BLaER1 treated with 17β-estradiol and CSF1 and Interleukin-3, amounts not matched to agents 10 nM and 100 nM (cell line): ENCODE measurements around the gene TUBA4B.

Experiments
- H3K27ac ChIP-seq, 11 experiments: shearing (Covaris generic); formaldehyde crosslinking; 2 replicates each; pipeline ENCODE4 v1.8.1; 2022
- H3K27me3 ChIP-seq, 11 experiments: shearing (Covaris generic); formaldehyde crosslinking; 2 replicates each; pipeline ENCODE4 v1.8.1; 2022
- H3K36me3 ChIP-seq, 11 experiments: shearing (Covaris generic); formaldehyde crosslinking; 2 replicates each; pipeline ENCODE4 v1.8.1; 2022
- H3K4me1 ChIP-seq, 10 experiments: shearing (Covaris generic); formaldehyde crosslinking; 2 replicates each; pipeline ENCODE4 v1.8.1; 2022
- H3K4me2 ChIP-seq, 11 experiments: shearing (Covaris generic); formaldehyde crosslinking; 2 replicates each; pipeline ENCODE4 v1.8.1; 2022
- H3K4me3 ChIP-seq, 10 experiments: shearing (Covaris generic); formaldehyde crosslinking; 2 replicates each; pipeline ENCODE4 v1.8.1; 2022
- H3K9ac ChIP-seq, 11 experiments: shearing (Covaris generic); formaldehyde crosslinking; 2 replicates each; pipeline ENCODE4 v1.8.1; 2022
- H3K9me3 ChIP-seq, 11 experiments: shearing (Covaris generic); formaldehyde crosslinking; replicated peaks in 1 of 11; 2 replicates each; pipeline ENCODE4 v1.8.1; 2022
- H4K20me1 ChIP-seq, 11 experiments: shearing (Covaris generic); formaldehyde crosslinking; 2 replicates each; pipeline ENCODE4 v1.8.1; 2022
- Cebpa-rat ChIP-seq, 11 experiments: shearing (Covaris generic); IDR thresholded peaks; 2 replicates each; pipeline ENCODE4 v1.8.1; 2022

Gene TUBA4B

DNA sequence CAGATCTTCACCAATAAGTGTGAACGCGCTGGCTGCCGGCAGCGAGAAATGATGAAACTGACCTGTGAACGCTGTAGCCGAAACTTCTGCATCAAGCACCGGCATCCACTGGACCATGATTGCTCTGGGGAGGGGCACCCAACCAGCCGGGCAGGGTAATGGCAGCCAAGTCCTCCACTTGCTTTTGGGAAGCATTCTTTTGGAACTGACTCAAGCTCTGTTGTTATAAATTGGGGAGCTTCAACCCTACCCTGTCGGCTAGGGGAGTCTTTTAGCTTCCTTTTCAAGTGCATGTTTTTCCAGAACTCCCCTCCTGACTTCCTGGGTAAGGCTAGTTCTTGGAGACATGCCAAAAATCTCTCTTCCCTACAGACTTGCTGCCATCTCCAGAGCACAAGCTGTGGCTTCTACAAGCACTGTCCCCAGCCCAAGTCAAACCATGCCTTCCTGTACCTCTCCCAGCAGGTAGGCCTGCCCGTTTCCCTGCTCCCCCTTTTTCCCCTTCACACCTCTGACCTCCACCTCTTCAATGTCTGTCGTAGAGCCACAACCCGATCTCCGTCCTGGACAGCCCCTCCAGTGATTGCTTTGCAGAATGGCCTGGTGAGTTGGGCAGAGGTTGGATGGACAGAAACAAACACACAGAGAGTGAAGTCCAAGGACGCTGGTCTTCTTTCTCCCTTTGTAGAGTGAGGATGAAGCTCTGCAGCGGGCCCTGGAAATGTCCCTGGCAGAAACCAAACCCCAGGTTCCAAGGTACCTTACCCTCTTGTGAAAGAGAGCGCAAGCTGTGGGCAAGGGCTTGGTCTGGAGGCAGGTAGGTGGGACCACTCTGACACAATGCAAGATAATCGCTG lies 44.9 kb upstream of the TUBA4B start:
- Histone ChIP-seq H3K9me3 (peaks cover 0 to 5% (median 0%) of the 10 kb centered on the region in 11 experiments; a peak in 2 of 22 replicates), H3K27me3 (no peaks in the 10 kb centered on the region), H3K36me3 (peaks cover 26 to 52% (median 44%) of the 10 kb centered on the region in 11 experiments), H3K27ac (peak overlapping the region in 4 of 11 experiments; percentile 43 to 80 (median 62); a peak in 2 of 22 replicates), H3K4me3 (peak overlapping the region in 6 of 10 experiments; percentile 59 to 74 (median 64); a peak in 8 of 20 replicates), H4K20me1 (peaks cover 0 to 28% (median 6%) of the 10 kb centered on the region in 11 experiments; a peak in 10 of 22 replicates), H3K4me2 (peak overlapping the region; percentile 86 to 97 (median 95)), H3K4me1 (peaks cover 40 to 51% (median 45%) of the 10 kb centered on the region in 10 experiments), H3K9ac (peak overlapping the region; percentile 74 to 84 (median 77); a peak in 19 of 22 replicates)
- TF ChIP-seq Cebpa-rat (IDR thresholded peaks at IDR 0.05): no peak

GRCh38 chr2:219209236-219210195 lies 43.5 kb upstream of the TUBA4B start:
- no peaks in the 10 kb centered on the region for H3K27me3 ChIP-seq
- H4K20me1 ChIP-seq: peaks cover 0 to 41% (median 6%) of the 10 kb centered on the region in 11 experiments; a peak in 11 of 22 replicates
- peak overlapping the region in 8 of 11 experiments; percentile 32 to 63 (median 51); a peak in 16 of 22 replicates for H3K27ac ChIP-seq
- TF ChIP-seq Cebpa-rat (IDR thresholded peaks at IDR 0.05): no peak
- H3K4me1 ChIP-seq: peaks cover 40 to 51% (median 45%) of the 10 kb centered on the region in 10 experiments
- peak overlapping the region; percentile 2 to 84 (median 48); a peak in 19 of 22 replicates for H3K9ac ChIP-seq
- peak overlapping the region; percentile 22 to 97 (median 48) for H3K4me2 ChIP-seq
- H3K9me3 ChIP-seq: peaks cover 0 to 2% (median 0%) of the 10 kb centered on the region in 11 experiments; a peak in 2 of 22 replicates
- H3K36me3 ChIP-seq: peaks cover 27 to 66% (median 58%) of the 10 kb centered on the region in 11 experiments
- H3K4me3 ChIP-seq: no peak overlapping the region

GRCh38 chr2:219210196-219210885 lies 42.7 kb upstream of the TUBA4B start:
- H3K36me3 ChIP-seq: peaks cover 31 to 74% (median 63%) of the 10 kb centered on the region in 11 experiments
- H3K27ac ChIP-seq: peak overlapping the region in 8 of 11 experiments; percentile 32 to 63 (median 51); a peak in 15 of 22 replicates
- peaks cover 40 to 51% (median 45%) of the 10 kb centered on the region in 10 experiments for H3K4me1 ChIP-seq
- no peak overlapping the region for H3K4me3 ChIP-seq
- TF ChIP-seq Cebpa-rat (IDR thresholded peaks at IDR 0.05): no peak
- H3K9me3 ChIP-seq: no peaks in the 10 kb centered on the region
- H3K9ac ChIP-seq: peak overlapping the region in 10 of 11 experiments; percentile 20 to 84 (median 50); a peak in 16 of 22 replicates
- no peaks in the 10 kb centered on the region for H3K27me3 ChIP-seq
- H4K20me1 ChIP-seq: peaks cover 0 to 46% (median 6%) of the 10 kb centered on the region in 11 experiments; a peak in 11 of 22 replicates
- H3K4me2 ChIP-seq: peak overlapping the region; percentile 22 to 97 (median 48)

DNA sequence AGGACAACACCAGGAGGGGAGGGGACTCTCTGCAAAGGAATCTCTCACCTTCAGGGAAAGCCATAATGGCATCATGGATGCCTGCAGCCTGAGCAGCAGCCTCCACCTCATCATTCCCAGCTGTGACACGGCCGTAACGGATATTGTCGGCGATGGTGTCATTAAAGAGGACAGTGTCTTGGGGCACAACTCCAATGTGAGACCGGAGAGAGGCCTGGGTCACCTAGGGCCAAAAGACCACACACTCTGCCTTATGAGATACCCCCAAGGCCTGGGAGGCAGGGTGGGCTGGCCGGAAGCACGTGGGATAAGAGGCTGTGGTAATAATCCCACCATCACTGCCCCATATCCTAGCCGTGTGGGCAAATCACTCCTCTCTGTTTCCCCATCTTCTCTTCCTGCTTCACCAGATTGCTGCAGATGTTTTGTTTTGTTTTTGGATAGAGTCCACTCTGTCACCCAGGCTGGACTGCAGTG lies 42.1 kb upstream of the TUBA4B start:
- Histone ChIP-seq H3K4me1 (peaks cover 38 to 54% (median 46%) of the 10 kb centered on the region in 10 experiments), H3K27me3 (no peaks in the 10 kb centered on the region), H3K27ac (no peak overlapping the region; a peak in 1 of 22 replicates), H4K20me1 (peaks cover 0 to 49% (median 6%) of the 10 kb centered on the region in 11 experiments; a peak in 11 of 22 replicates), H3K9me3 (no peaks in the 10 kb centered on the region), H3K4me2 (0 out of 22 replicates have a peak overlapping the region, but pooled peaks of 2 of the 11 experiments have one; percentile 16 to 35), H3K4me3 (no peak overlapping the region), H3K36me3 (peaks cover 31 to 80% (median 63%) of the 10 kb centered on the region in 11 experiments), H3K9ac (peak overlapping the region in 5 of 11 experiments; percentile 4 to 84 (median 48); a peak in 4 of 22 replicates)
- no peak for TF ChIP-seq Cebpa-rat (IDR thresholded peaks at IDR 0.05)

GRCh38 chr2:219213026-219213415 lies 40.0 kb upstream of the TUBA4B start:
- Histone ChIP-seq H3K9ac (no peak overlapping the region), H3K36me3 (peaks cover 31 to 84% (median 62%) of the 10 kb centered on the region in 11 experiments), H3K27ac (peak overlapping the region in 2 of 11 experiments; percentile 1 to 4; a peak in 1 of 22 replicates), H3K4me1 (peaks cover 47 to 61% (median 53%) of the 10 kb centered on the region in 10 experiments), H3K4me2 (no peak overlapping the region), H3K27me3 (no peaks in the 10 kb centered on the region), H3K4me3 (no peak overlapping the region), H3K9me3 (no peaks in the 10 kb centered on the region), H4K20me1 (peaks cover 0 to 47% (median 1%) of the 10 kb centered on the region in 11 experiments; a peak in 10 of 22 replicates)
- TF ChIP-seq Cebpa-rat (IDR thresholded peaks at IDR 0.05): no peak

- H3K4me3 ChIP-seq: no peak overlapping the region
- peaks cover 47 to 61% (median 53%) of the 10 kb centered on the region in 10 experiments for H3K4me1 ChIP-seq
- H3K36me3 ChIP-seq: peaks cover 26 to 78% (median 57%) of the 10 kb centered on the region in 11 experiments
- H3K9me3 ChIP-seq: no peaks in the 10 kb centered on the region
- H4K20me1 ChIP-seq: peaks cover 0 to 42% (median 5%) of the 10 kb centered on the region in 11 experiments; a peak in 8 of 22 replicates
- TF ChIP-seq Cebpa-rat (IDR thresholded peaks at IDR 0.05): no peak
- no peaks in the 10 kb centered on the region for H3K27me3 ChIP-seq
- peak overlapping the region in 4 of 11 experiments; percentile 2 to 37 (median 15); a peak in 2 of 22 replicates for H3K9ac ChIP-seq
- peak overlapping the region in 1 of 11 experiments; percentile 1; a peak in 1 of 22 replicates for H3K27ac ChIP-seq
- H3K4me2 ChIP-seq: no peak overlapping the region
These were observed 39.5 kb upstream of the TUBA4B start for GRCh38 chr2:219213486-219214071.

GRCh38 chr2:219214141-219214540 lies 38.9 kb upstream of the TUBA4B start:
- no peak overlapping the region; a peak in 1 of 22 replicates for H3K27ac ChIP-seq
- H3K9ac ChIP-seq: peak overlapping the region in 4 of 11 experiments; percentile 2 to 37 (median 20); a peak in 4 of 22 replicates
- H3K4me3 ChIP-seq: no peak overlapping the region
- peaks cover 47 to 61% (median 51%) of the 10 kb centered on the region in 10 experiments for H3K4me1 ChIP-seq
- H3K9me3 ChIP-seq: no peaks in the 10 kb centered on the region
- TF ChIP-seq Cebpa-rat (IDR thresholded peaks at IDR 0.05): no peak
- H3K27me3 ChIP-seq: no peaks in the 10 kb centered on the region
- H3K36me3 ChIP-seq: peaks cover 20 to 73% (median 52%) of the 10 kb centered on the region in 11 experiments; a peak in 21 of 22 replicates
- peaks cover 0 to 36% (median 5%) of the 10 kb centered on the region in 11 experiments; a peak in 13 of 22 replicates for H4K20me1 ChIP-seq
- H3K4me2 ChIP-seq: no peak overlapping the region
